HL-60 (cell line): ENCODE results near the gene COX7A2L.

Source experiments
- DNase-seq, 2 experiments: peaks; one replicate each; pipeline ENCODE4 v3.0.0-alpha.2; 2010 to 2020; ENCODE audit warnings: low read depth in 1 of 2, low spot score in 1 of 2
- H3K27ac ChIP-seq: fragments of 250-450 bp; sonication (Bioruptor Pico); replicated peaks from 2 replicates; pipeline ENCODE4 v1.5.1; 2020; ENCODE audit warnings: mild to moderate bottlenecking, moderate library complexity
- H3K27me3 ChIP-seq: fragments of 250-450 bp; sonication (Bioruptor Pico); 2 replicates; pipeline ENCODE4 v1.5.1; 2021; ENCODE audit warnings: mild to moderate bottlenecking, moderate library complexity; ENCODE audit not compliant: insufficient read depth, poor library complexity, severe bottlenecking
- H3K4me3 ChIP-seq: replicated peaks from 2 replicates; pipeline ENCODE4 v1.5.1; 2011; ENCODE audit warnings: mild to moderate bottlenecking, control low read depth, low read length; ENCODE audit not compliant: insufficient read depth
- GABPA ChIP-seq: IDR thresholded peaks from 2 replicates; pipeline ENCODE4 v1.6.1; 2012; ENCODE audit warnings: low read depth
- POLR2AphosphoS5 ChIP-seq: IDR thresholded peaks from 2 replicates; pipeline ENCODE4 v1.6.1; 2012; ENCODE audit warnings: low read depth
- SPI1 ChIP-seq: IDR thresholded peaks from 2 replicates; pipeline ENCODE4 v1.6.1; 2012; ENCODE audit warnings: low read depth, mild to moderate bottlenecking, borderline replicate concordance
- TF ChIP-seq, protein P1 (sequence below): IDR thresholded peaks from 2 replicates; pipeline ENCODE4 v1.6.1; 2012; ENCODE audit warnings: low read depth; ENCODE audit not compliant: insufficient replicate concordance
- TF ChIP-seq, protein P2 (sequence below): IDR thresholded peaks from one replicate; pipeline ENCODE4 v1.5.1; 2011; ENCODE audit warnings: low read length, control low read depth, inconsistent platforms; ENCODE audit not compliant: insufficient read depth

COX7A2L gene

DNA sequence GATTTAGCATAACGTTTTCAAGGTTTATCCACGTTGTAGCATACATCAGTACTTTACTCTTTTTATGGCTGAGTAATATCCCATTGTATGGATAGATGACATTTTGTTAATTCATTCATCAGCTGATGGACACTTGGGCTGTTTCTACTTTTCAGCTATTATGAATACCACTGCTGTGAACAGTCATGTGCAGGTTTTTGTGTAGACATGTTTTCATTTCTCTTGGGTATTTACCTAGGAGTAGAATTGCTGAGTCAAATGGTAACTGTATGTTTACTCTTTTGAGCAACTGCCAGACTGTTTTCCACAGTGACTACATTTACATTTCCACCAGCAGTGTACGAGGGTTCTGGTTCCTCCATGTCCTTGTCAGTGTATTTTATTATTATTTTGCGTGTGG, 33.9 kb downstream of the COX7A2L start:
- H3K27ac ChIP-seq, result no peak overlapping the region
- TF ChIP-seq SPI1 (no peak), GABPA (no peak), POLR2AphosphoS5 (no peak)
- TF ChIP-seq, protein P1, sequence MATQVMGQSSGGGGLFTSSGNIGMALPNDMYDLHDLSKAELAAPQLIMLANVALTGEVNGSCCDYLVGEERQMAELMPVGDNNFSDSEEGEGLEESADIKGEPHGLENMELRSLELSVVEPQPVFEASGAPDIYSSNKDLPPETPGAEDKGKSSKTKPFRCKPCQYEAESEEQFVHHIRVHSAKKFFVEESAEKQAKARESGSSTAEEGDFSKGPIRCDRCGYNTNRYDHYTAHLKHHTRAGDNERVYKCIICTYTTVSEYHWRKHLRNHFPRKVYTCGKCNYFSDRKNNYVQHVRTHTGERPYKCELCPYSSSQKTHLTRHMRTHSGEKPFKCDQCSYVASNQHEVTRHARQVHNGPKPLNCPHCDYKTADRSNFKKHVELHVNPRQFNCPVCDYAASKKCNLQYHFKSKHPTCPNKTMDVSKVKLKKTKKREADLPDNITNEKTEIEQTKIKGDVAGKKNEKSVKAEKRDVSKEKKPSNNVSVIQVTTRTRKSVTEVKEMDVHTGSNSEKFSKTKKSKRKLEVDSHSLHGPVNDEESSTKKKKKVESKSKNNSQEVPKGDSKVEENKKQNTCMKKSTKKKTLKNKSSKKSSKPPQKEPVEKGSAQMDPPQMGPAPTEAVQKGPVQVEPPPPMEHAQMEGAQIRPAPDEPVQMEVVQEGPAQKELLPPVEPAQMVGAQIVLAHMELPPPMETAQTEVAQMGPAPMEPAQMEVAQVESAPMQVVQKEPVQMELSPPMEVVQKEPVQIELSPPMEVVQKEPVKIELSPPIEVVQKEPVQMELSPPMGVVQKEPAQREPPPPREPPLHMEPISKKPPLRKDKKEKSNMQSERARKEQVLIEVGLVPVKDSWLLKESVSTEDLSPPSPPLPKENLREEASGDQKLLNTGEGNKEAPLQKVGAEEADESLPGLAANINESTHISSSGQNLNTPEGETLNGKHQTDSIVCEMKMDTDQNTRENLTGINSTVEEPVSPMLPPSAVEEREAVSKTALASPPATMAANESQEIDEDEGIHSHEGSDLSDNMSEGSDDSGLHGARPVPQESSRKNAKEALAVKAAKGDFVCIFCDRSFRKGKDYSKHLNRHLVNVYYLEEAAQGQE, result no peak
- TF ChIP-seq, protein P2, sequence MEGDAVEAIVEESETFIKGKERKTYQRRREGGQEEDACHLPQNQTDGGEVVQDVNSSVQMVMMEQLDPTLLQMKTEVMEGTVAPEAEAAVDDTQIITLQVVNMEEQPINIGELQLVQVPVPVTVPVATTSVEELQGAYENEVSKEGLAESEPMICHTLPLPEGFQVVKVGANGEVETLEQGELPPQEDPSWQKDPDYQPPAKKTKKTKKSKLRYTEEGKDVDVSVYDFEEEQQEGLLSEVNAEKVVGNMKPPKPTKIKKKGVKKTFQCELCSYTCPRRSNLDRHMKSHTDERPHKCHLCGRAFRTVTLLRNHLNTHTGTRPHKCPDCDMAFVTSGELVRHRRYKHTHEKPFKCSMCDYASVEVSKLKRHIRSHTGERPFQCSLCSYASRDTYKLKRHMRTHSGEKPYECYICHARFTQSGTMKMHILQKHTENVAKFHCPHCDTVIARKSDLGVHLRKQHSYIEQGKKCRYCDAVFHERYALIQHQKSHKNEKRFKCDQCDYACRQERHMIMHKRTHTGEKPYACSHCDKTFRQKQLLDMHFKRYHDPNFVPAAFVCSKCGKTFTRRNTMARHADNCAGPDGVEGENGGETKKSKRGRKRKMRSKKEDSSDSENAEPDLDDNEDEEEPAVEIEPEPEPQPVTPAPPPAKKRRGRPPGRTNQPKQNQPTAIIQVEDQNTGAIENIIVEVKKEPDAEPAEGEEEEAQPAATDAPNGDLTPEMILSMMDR, result no peak
- H3K4me3 ChIP-seq, result no peak overlapping the region
- H3K27me3 ChIP-seq, result no peaks in the 10 kb centered on the region
- DNase-seq, result no peak

DNA sequence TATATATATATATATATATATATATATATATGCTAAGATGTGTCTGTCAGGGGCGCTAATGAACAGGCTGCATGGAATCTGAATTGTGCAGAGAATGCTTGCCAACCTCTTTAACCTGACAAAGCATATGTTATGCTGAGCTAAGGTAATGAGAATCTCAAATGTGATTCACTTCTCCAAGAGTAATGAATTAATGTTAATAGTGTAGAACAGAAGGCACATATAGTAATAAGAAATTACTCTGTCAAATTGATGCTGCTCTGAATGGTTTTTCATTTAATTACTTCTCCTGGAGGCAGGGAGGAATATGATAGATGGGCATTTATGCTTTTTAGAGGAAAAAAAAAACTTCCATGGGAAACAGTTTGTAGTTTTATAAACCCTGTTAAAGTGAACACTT, 35.4 kb downstream of the COX7A2L start:
- Histone ChIP-seq H3K27me3 (no peaks in the 10 kb centered on the region), H3K4me3 (no peak overlapping the region), H3K27ac (no peak overlapping the region)
- no peak for DNase-seq
- TF ChIP-seq GABPA (no peak), POLR2AphosphoS5 (no peak), SPI1 (no peak)
- TF ChIP-seq, protein P1, result no peak
- TF ChIP-seq, protein P2, result no peak

- H3K27me3 ChIP-seq, result no peaks in the 10 kb centered on the region
- DNase-seq, result no peak
- TF ChIP-seq, protein P2, result no peak
- TF ChIP-seq SPI1 (no peak), POLR2AphosphoS5 (no peak), GABPA (no peak)
- TF ChIP-seq, protein P1, result no peak
- H3K27ac ChIP-seq, result no peak overlapping the region
- H3K4me3 ChIP-seq, result no peak overlapping the region
Measured at GRCh38 chr2:42324949-42325348, 36.1 kb downstream of the COX7A2L start.
